Hematopoietic multipotent progenitor cell (in vitro differentiated cells): ENCODE data around the gene KRTAP5-3. TPM values are rescaled to one million over a fixed set of nuclear protein-coding genes. Genes with fewer than 3 reads are reported as not detected.
"Not testable (repeated sequence)": the region's sequence is repeated elsewhere in the genome, so short reads cannot be mapped to it uniquely, and the experiment has no call there.

Experiments used
- DNase-seq, 3 donors: peaks; one replicate each; pipeline ENCODE4 v3.0.0-alpha.2; 2011 to 2015; ENCODE audit warnings: low read depth in 2 of 3, low spot score in 2 of 3
- total RNA-seq: library from RNA; depleted of rRNA; stranded (reverse); fragments of >200 nt; gene quantifications from one replicate; pipeline ENCODE4 v1.2.3, GENCODE V29; 2012

The KRTAP5-3 gene
- total RNA-seq, result not detected

- no peak for DNase-seq
Observed at GRCh38 chr11:1608363-1608762, at the start of gene KRTAP5-3. KRTAP5-3 (minus strand) TSS chr11:1608463; CDS start chr11:1608385, 78 bp downstream.

GRCh38 chr11:1656670-1657069 is 48.4 kb upstream of the KRTAP5-3 start:
- no peak for DNase-seq

GRCh38 chr11:1656061-1656441 is 47.8 kb upstream of the KRTAP5-3 start:
- no peak for DNase-seq

GRCh38 chr11:1655168-1656060 is 47.2 kb upstream of the KRTAP5-3 start:
- DNase-seq, result no peak

DNA sequence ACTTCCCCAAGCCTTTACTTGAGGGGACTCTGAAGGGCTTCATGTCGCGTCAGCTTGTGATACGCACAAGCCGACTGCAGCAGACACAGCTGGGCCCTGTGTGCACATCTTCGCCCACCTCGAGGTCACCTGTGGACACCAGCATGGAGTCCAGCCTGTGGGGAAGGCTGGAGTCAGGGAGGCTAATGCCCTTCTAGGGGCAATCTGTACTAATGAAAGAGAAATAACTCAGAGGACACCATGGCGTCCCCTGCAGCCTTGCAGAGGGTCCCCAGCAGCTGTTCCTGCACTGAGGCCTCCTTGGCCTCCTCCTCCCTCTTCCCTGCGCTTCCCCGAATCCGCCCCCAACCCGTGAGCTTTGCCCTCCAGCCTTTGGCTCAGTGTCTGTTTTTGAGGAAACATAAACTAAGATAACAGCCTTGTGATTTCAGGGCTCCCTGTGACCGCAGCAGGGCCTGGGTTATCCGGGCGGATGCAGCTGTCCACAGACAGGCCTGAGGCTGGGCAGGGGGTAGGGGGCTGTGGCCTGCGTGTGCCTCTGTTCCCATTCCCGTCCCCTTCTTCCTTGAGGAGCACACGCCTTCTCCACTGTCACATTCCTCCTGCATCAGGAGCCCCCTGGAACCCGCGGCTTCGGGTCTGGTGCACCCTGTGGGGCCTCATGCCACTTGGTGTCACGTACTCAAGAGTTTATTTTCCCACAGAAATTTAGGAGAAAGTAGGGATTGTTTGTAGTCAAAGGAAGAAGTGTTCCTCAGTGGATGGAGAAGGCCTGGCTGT is 46.3 kb upstream of the KRTAP5-3 start:
- DNase-seq, result peak in 2 of 3 donors; percentile 81 to 89

- no peak for DNase-seq
Observed at GRCh38 chr11:1653541-1654387, 45.5 kb upstream of the KRTAP5-3 start.

- DNase-seq, result peak; percentile 55 to 67 (median 58)
Observed at GRCh38 chr11:1652771-1653540, 44.7 kb upstream of the KRTAP5-3 start.

- no peak for DNase-seq
Observed at GRCh38 chr11:1652442-1652770, 44.1 kb upstream of the KRTAP5-3 start.

- DNase-seq, result no peak
Observed at GRCh38 chr11:1652026-1652425, 43.8 kb upstream of the KRTAP5-3 start.

GRCh38 chr11:1651411-1651980 is 43.2 kb upstream of the KRTAP5-3 start:
- DNase-seq, result no peak

DNA sequence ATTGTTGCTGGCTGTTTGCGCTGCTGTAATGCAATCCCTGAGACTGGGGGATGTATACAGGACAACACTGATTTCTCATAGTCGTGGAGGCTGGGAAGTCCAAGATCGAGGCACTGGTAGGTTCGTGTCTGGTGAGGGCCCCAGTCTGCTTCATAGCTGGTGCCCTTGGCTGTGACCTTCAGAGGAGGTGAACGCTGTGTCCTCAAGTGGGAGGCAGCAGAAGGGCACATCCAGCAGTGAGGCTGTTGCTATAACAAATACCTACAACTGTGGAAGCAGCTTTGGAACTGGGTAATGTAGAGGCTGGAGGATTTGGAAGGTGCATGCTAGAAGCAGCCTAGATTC is 42.6 kb upstream of the KRTAP5-3 start:
- DNase-seq, result no peak

GRCh38 chr11:1650034-1650917 is 42.0 kb upstream of the KRTAP5-3 start:
- DNase-seq, result no peak

GRCh38 chr11:1648653-1649420 is 40.6 kb upstream of the KRTAP5-3 start:
- DNase-seq, result no peak

GRCh38 chr11:1647901-1648652 is 39.8 kb upstream of the KRTAP5-3 start:
- DNase-seq, result no peak

DNA sequence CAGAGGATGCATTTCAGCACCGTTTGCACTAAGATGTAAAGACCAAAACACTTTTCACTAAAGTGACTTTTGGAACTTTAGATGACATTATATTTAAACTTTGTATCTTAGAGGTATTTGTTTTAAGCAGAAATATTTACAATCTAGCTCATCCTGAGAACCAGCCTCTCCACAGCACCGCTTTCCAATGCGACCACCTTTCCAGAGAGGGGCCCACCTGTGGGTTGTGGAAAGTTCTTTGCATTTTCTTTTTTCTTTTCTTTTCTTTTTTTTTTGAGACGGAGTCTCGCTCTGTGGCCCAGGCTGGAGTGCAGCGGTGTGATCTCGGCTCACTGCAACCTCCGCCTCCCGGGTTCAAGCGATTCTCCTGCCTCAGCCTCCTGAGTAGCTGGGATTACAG is 38.3 kb upstream of the KRTAP5-3 start:
- DNase-seq, result not testable (repeated sequence)

- DNase-seq, result no peak
Observed at GRCh38 chr11:1645357-1645821, 37.1 kb upstream of the KRTAP5-3 start.

DNA sequence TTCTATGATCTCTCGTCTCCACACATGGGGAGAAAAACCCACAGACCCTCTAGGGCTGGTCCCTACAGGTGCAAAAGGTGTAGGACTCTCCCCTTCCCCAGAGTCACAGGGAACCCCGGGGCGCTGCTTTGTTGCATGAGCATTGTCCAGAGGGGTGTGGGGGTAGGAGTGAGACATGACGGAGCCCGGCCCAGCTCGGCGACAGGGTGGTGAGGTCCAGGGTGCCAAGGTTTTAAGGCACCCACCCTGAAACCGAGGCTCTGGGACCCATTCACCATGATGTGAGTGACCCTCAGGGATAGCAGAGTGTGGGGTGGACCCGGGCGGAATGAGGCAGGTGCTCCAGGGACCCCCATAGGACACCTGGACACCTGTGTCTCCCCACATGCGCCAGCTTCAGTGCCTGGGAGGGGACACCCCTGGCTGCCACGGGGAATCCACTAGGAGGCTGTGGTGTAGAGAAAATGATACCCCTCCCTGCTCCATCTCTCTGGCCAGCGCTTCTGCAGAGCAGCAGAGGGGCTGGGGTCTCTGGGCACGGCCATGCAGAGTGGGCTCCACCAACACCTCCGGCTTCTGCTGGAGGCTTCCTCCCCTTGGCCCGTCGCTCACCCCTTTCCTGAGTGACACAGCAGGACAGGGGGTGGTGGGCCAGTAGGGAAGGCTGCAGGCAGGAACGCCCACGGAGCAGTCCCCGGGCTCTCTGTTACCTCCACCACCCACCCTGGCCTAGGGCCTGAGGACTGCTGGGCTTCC is 36.5 kb upstream of the KRTAP5-3 start:
- no peak for DNase-seq
